Daoy (cell line): ENCODE measurements around the gene KIF17. TPM values are rescaled to one million over a fixed set of nuclear protein-coding genes. Genes with fewer than 3 reads are reported as not detected.
A peak's percentile ranks its signal among the peaks of the same experiment; 100 is the strongest.

ENCODE experiments used
- DNase-seq: peaks from one replicate; pipeline ENCODE4 v3.0.0-alpha.2; 2015; ENCODE audit warnings: low read depth
- total RNA-seq: library from RNA; depleted of rRNA; stranded (reverse); fragments of >200 nt; shearing (Covaris generic); gene quantifications from 2 replicates; pipeline ENCODE4 v1.2.3, GENCODE V29; 2014

KIF17 gene
- total RNA-seq, 1 experiment from 2014 or later, result 0.06 TPM

GRCh38 chr1:20711285-20712214 is 6.3 kb downstream of the KIF17 start:
- no peak for DNase-seq

- no peak for DNase-seq
Observed at GRCh38 chr1:20710469-20711284, 7.1 kb downstream of the KIF17 start.

- no peak for DNase-seq
Observed at GRCh38 chr1:20709868-20710267, 7.9 kb downstream of the KIF17 start.

- DNase-seq, result no peak
Observed at GRCh38 chr1:20708891-20709290, 8.9 kb downstream of the KIF17 start.

GRCh38 chr1:20708057-20708456 is 9.8 kb downstream of the KIF17 start:
- DNase-seq, result no peak

GRCh38 chr1:20706841-20707240 is 11.0 kb downstream of the KIF17 start:
- no peak for DNase-seq

GRCh38 chr1:20705203-20705755 is 12.5 kb downstream of the KIF17 start:
- DNase-seq, result no peak

GRCh38 chr1:20704390-20705202 is 13.2 kb downstream of the KIF17 start:
- DNase-seq, result no peak

GRCh38 chr1:20703124-20703756 is 14.6 kb downstream of the KIF17 start:
- DNase-seq, result no peak

GRCh38 chr1:20702416-20702815 is 15.4 kb downstream of the KIF17 start:
- DNase-seq, result no peak

- no peak for DNase-seq
Observed at GRCh38 chr1:20701847-20702246, 16.0 kb downstream of the KIF17 start.

- no peak for DNase-seq
Observed at GRCh38 chr1:20701446-20701845, 16.4 kb downstream of the KIF17 start.

- no peak for DNase-seq
Observed at GRCh38 chr1:20700636-20701215, 17.1 kb downstream of the KIF17 start.

GRCh38 chr1:20699558-20699957 is 18.2 kb downstream of the KIF17 start:
- no peak for DNase-seq

GRCh38 chr1:20698195-20698910 is 19.5 kb downstream of the KIF17 start:
- DNase-seq, result no peak

GRCh38 chr1:20697563-20697962 is 20.2 kb downstream of the KIF17 start:
- no peak for DNase-seq

GRCh38 chr1:20696397-20697333 is 21.1 kb downstream of the KIF17 start:
- peak; percentile 94 for DNase-seq

GRCh38 chr1:20695515-20695914 is 22.3 kb downstream of the KIF17 start:
- no peak for DNase-seq

- DNase-seq, result no peak
Observed at GRCh38 chr1:20693623-20694022, 24.2 kb downstream of the KIF17 start.
